GM12878 (cell line): ENCODE measurements around the gene ANO9. TPM values are rescaled to one million over a fixed set of nuclear protein-coding genes. Genes with fewer than 3 reads are reported as not detected.

Source experiments
- ATAC-seq: fragments of 200-7000 bp; cut with Tn5 transposase; 3 replicates; pipeline ENCODE4 v1.9.1; 2020; ENCODE audit warnings: mild to moderate bottlenecking, moderate library complexity
- BruUV-seq: library from RNA; stranded (reverse); fragments of 400-500 nt; replicated peaks from 2 replicates; lab custom pipeline; 2021; lab: Mats Ljungman, UMichigan
- CTCF ChIA-PET: fragments of 300-600 bp; sonication (Branson Sonifier 250); formaldehyde crosslinking; extraction: SDS; loops from one replicate; lab custom pipeline; 2021; ENCODE audit warnings: inconsistent platforms; lab: Yijun Ruan, JAX
- POLR2A ChIA-PET: fragments of 350-600 bp; formaldehyde crosslinking; extraction: SDS; loops from one replicate; lab custom pipeline; 2021; ENCODE audit warnings: inconsistent platforms; lab: Charles Lee
- RAD21 ChIA-PET: fragments of 300-600 bp; sonication (Branson Sonifier 250); formaldehyde crosslinking; loops from one replicate; lab custom pipeline; 2023; ENCODE audit warnings: antibody characterized with exemption; ENCODE audit not compliant: unreplicated experiment; lab: Charles Lee
- SMC1A ChIA-PET: fragments of 300-600 bp; sonication (Branson Sonifier 250); formaldehyde crosslinking; loops from one replicate; lab custom pipeline; 2023; ENCODE audit not compliant: unreplicated experiment, uncharacterized antibody; lab: Charles Lee
- DNase-seq: peaks from one replicate; pipeline ENCODE4 v3.0.0-alpha.2; 2011; ENCODE audit warnings: low read depth, low spot score
- FAIRE-seq: peaks from 3 replicates; lab custom pipeline; 2011; peaks lifted over from hg19 to GRCh38; lab: Jason Lieb, UNC
- H2AFZ ChIP-seq: 2 replicates; pipeline ENCODE4 v1.6.0; 2011; ENCODE audit warnings: low read depth, low read length, control low read depth; ENCODE audit not compliant: control insufficient read depth
- H3K27ac ChIP-seq: 2 replicates; pipeline ENCODE4 v1.5.1; 2011; ENCODE audit warnings: control low read depth; ENCODE audit not compliant: control insufficient read depth, insufficient read depth
- H3K27me3 ChIP-seq, 2 experiments: replicated peaks in 1 of 2; 2 replicates each; pipeline versions ENCODE4 v1.6.0 to v1.6.1; 2011; ENCODE audit warnings: low read length in 1 of 2; ENCODE audit not compliant: control insufficient read depth in 2 of 2, insufficient read depth in 2 of 2
- H3K36me3 ChIP-seq, 2 experiments: 2 replicates each; pipeline ENCODE4 v1.5.1; 2011; ENCODE audit warnings: low read length in 1 of 2; ENCODE audit not compliant: control insufficient read depth in 2 of 2, insufficient read depth in 2 of 2
- H3K4me1 ChIP-seq: 2 replicates; pipeline ENCODE4 v1.6.1; 2011; ENCODE audit warnings: mild to moderate bottlenecking, low read length, moderate library complexity, mixed read lengths; ENCODE audit not compliant: control insufficient read depth, insufficient read depth
- H3K4me2 ChIP-seq: 2 replicates; pipeline ENCODE4 v1.6.0; 2011; ENCODE audit warnings: control low read depth; ENCODE audit not compliant: control insufficient read depth, insufficient read depth
- H3K4me3 ChIP-seq: fragments of 200-600 bp; sonication (generic); 2 replicates; pipeline ENCODE4 v1.5.1; 2016
- H3K79me2 ChIP-seq: 2 replicates; pipeline ENCODE4 v1.6.0; 2011; ENCODE audit warnings: low read length; ENCODE audit not compliant: control insufficient read depth, insufficient read depth
- H3K9ac ChIP-seq: 2 replicates; pipeline ENCODE4 v1.8.0; 2011; ENCODE audit warnings: low read length, control low read depth, mixed read lengths; ENCODE audit not compliant: control insufficient read depth, insufficient read depth
- H3K9me3 ChIP-seq: replicated peaks from 3 replicates; pipeline ENCODE4 v1.5.1; 2011; ENCODE audit warnings: mild to moderate bottlenecking, low read length; ENCODE audit not compliant: control insufficient read depth, insufficient read depth
- H4K20me1 ChIP-seq: 2 replicates; pipeline ENCODE4 v1.6.0; 2011; ENCODE audit not compliant: control insufficient read depth, insufficient read depth
- BACH1 ChIP-seq: fragments of 450-650 bp; IDR thresholded peaks from 2 replicates; pipeline ENCODE4 v1.6.1; 2017; ENCODE audit warnings: mild to moderate bottlenecking, borderline replicate concordance
- IKZF2 ChIP-seq, 2 experiments: fragments of 450-650 bp; IDR thresholded peaks; 2 replicates each; pipeline ENCODE4 v1.6.1; 2017; ENCODE audit warnings: mild to moderate bottlenecking in 2 of 2, moderate library complexity in 2 of 2
- IRF5 ChIP-seq: fragments of 450-650 bp; IDR thresholded peaks from 2 replicates; pipeline ENCODE4 v1.6.1; 2017; ENCODE audit warnings: borderline replicate concordance
- LARP7 ChIP-seq: fragments of 450-650 bp; IDR thresholded peaks from 2 replicates; pipeline ENCODE4 v1.6.1; 2017; ENCODE audit warnings: mild to moderate bottlenecking
- PAX5 ChIP-seq: IDR thresholded peaks from 2 replicates; pipeline ENCODE4 v1.6.1; 2011; ENCODE audit warnings: low read depth, low read length, borderline replicate concordance
- PRDM15 ChIP-seq: fragments of 450-650 bp; formaldehyde crosslinking; IDR thresholded peaks from 2 replicates; pipeline ENCODE4 v1.4.0; 2020; ENCODE audit warnings: mild to moderate bottlenecking, moderate library complexity
- SIX5 ChIP-seq: IDR thresholded peaks from 2 replicates; pipeline ENCODE4 v1.6.1; 2011; ENCODE audit warnings: mild to moderate bottlenecking, low read depth, low read length, moderate library complexity; ENCODE audit not compliant: severe bottlenecking
- TCF3 ChIP-seq: IDR thresholded peaks from 2 replicates; pipeline ENCODE4 v1.6.1; 2012; ENCODE audit warnings: low read depth, mild to moderate bottlenecking, low read length, borderline replicate concordance; ENCODE audit not compliant: insufficient read depth
- WGBS: methylation state at CpG from one replicate; pipeline ENCODE4 v1.1.6; 2016; ENCODE audit warnings: low lambda C conversion rate; ENCODE audit not compliant: insufficient replicate concordance, insufficient coverage; ENCODE audit errors: missing lambda C conversion rate; 5-methylcytosine and 5-hydroxymethylcytosine counted together
- in situ Hi-C: fragments of 300-500 bp; cut with MboI; formaldehyde crosslinking; loops from 9 replicates; pipeline ENCODE4 v1.14.3; 2018; ENCODE audit warnings: mixed read lengths
- intact Hi-C: fragments of 100-400 bp; cut with micrococcal nuclease; formaldehyde crosslinking; loops from one replicate; pipeline ENCODE4 v1.14.2; 2022; ENCODE audit not compliant: unreplicated experiment
- polyA plus RNA-seq, 11 experiments: library from polyadenylated mRNA; depleted of rRNA in 4 of 11; unstranded in 6 of 11; stranded (reverse) in 5 of 11; fragments of >200 nt; fragmentation: Nextera tagmentation in 4 of 11; fragmentation: Illumina TruSeq in 1 of 11; extraction: Ambion mirVana in 4 of 11; extraction: Trizol in 1 of 11; gene quantifications; 1 replicate in 1 of 11; 2 replicates in 10 of 11; pipeline versions ENCODE4 v1.2.1 to v1.2.3, GENCODE V29; 2011 to 2016; ENCODE audit warnings: inconsistent platforms in 2 of 11, missing spikeins in 2 of 11, low read depth in 1 of 11
- total RNA-seq, 4 experiments: library from RNA; depleted of rRNA in 3 of 4; stranded (reverse); fragments of >200 nt in 3 of 4; fragmentation: Illumina TruSeq in 1 of 4; extraction: Trizol in 1 of 4; gene quantifications; 2 replicates each; pipeline versions ENCODE4 v1.2.1 to v1.2.3, GENCODE V29; 2013 to 2021
- TF ChIP-seq, protein P1 (sequence below): fragments of 450-650 bp; formaldehyde crosslinking; IDR thresholded peaks from 2 replicates; pipeline ENCODE4 v1.4.0; 2022; ENCODE audit warnings: mild to moderate bottlenecking, moderate library complexity
- TF ChIP-seq, protein P2 (sequence below): IDR thresholded peaks from 2 replicates; pipeline ENCODE4 v1.6.1; 2011; ENCODE audit warnings: borderline replicate concordance, low read depth, mild to moderate bottlenecking, moderate library complexity, mixed read lengths, low read length; ENCODE audit not compliant: insufficient read depth; ENCODE audit errors: extremely low read length

The ANO9 gene
- total and polyA plus RNA-seq, 10 of the 15 experiments (the other 5 are each of a cell fraction or from before 2014, with no cell fraction given): 0.21 to 42.3 (median 12.0) TPM

DNA sequence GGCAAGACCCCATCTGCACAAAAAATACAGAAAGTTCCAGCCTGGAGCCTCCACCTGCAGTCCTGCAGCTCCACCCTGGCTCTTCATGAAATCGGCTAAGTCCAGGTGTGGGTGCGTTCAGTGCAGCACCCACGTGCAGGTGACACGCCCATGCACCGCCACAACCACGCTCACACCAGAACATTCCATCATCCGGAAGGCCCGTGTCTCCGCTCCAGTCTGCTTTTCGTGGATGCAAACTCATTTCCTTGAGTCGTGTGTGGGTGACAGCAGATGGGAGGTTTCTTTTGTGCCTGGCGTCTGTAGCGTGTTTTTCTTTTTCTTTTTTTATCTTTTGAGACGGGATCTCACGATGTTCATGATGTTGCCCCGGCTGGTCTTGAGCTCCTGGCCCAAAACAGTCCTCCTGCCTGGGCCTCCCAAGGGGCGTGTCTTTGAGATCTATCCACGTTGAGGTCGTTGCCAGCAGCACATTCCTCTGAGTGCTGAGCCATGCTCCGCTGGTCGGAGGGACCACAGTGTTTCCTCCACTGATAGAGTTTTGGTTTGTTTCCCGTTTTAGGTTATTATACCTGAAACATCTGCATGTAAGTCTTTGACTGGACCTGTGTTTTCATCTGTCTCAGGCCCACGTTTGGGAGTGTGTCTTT is 15.4 kb upstream of the ANO9 start:
- in situ Hi-C loops (no loop called here), intact Hi-C loops (no loop called here)
- POLR2A ChIA-PET: interaction anchor here (1.0 kb wide), 1 partner anchor 16 kb away, joined by 3 read pairs; no protein-coding TSS in a partner anchor
- Histone ChIP-seq H2AFZ (peak overlapping the region; percentile 44; the same call in 1 of the 2 replicates), H3K27ac (peak overlapping the region; percentile 68), H3K79me2 (no peaks in the 10 kb centered on the region; the same call in 1 of the 2 replicates), H3K27me3 (no peaks in the 10 kb centered on the region), H3K36me3 (peaks cover 3 to 6% of the 10 kb centered on the region in 2 experiments), H4K20me1 (no peaks in the 10 kb centered on the region), H3K4me2 (peak overlapping the region; percentile 87), H3K4me3 (peak overlapping the region; percentile 24; the same call in 1 of the 2 replicates), H3K9me3 (no peaks in the 10 kb centered on the region), H3K4me1 (peaks cover 18% of the 10 kb centered on the region), H3K9ac (0 out of 2 replicates have a peak overlapping the region, but pooled peaks have one; percentile 13)
- FAIRE-seq (peak; percentile 89), ATAC-seq (peak; percentile 49), DNase-seq (no peak)
- SMC1A ChIA-PET: interaction anchor here (0.6 kb wide), 1 partner anchor 14 kb away, joined by 3 read pairs; no protein-coding TSS in a partner anchor
- no TSS peak for BruUV-seq
- WGBS: 16% methylated on average over 23 of the region's 23 CpGs
- TF ChIP-seq BACH1 (no peak), IRF5 (no peak), IKZF2 (IDR thresholded peaks at IDR 0.05) (0 out of 4 replicates have a peak, but pooled peaks of 1 of the 2 experiments have one; percentile 0), PAX5 (0 out of 2 replicates have a peak, but pooled peaks have one; percentile 17), PRDM15 (no peak), LARP7 (no peak), SIX5 (no peak), TCF3 (no peak)
- TF ChIP-seq, protein P1, sequence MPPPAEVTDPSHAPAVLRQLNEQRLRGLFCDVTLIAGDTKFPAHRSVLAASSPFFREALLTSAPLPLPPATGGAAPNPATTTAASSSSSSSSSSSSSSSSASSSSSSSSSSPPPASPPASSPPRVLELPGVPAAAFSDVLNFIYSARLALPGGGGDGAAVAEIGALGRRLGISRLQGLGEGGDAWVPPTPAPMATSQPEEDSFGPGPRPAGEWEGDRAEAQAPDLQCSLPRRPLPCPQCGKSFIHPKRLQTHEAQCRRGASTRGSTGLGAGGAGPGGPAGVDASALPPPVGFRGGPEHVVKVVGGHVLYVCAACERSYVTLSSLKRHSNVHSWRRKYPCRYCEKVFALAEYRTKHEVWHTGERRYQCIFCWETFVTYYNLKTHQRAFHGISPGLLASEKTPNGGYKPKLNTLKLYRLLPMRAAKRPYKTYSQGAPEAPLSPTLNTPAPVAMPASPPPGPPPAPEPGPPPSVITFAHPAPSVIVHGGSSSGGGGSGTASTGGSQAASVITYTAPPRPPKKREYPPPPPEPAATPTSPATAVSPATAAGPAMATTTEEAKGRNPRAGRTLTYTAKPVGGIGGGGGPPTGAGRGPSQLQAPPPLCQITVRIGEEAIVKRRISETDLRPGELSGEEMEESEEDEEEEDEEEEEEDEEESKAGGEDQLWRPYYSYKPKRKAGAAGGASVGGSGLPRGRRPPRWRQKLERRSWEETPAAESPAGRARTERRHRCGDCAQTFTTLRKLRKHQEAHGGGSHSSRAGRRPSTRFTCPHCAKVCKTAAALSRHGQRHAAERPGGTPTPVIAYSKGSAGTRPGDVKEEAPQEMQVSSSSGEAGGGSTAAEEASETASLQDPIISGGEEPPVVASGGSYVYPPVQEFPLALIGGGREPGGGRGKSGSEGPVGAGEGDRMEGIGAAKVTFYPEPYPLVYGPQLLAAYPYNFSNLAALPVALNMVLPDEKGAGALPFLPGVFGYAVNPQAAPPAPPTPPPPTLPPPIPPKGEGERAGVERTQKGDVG (CRISPR knock-in tag): 0 out of 2 replicates have a peak, but pooled peaks have one; percentile 11
- TF ChIP-seq, protein P2, sequence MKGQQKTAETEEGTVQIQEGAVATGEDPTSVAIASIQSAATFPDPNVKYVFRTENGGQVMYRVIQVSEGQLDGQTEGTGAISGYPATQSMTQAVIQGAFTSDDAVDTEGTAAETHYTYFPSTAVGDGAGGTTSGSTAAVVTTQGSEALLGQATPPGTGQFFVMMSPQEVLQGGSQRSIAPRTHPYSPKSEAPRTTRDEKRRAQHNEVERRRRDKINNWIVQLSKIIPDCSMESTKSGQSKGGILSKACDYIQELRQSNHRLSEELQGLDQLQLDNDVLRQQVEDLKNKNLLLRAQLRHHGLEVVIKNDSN: peak; percentile 8
- CTCF ChIA-PET: interaction anchor here (0.6 to 2.4 kb wide), 5 partner anchors 9 to 232 kb away, joined by 3 to 9 read pairs (median 4); no protein-coding TSS in a partner anchor
- RAD21 ChIA-PET: no interaction called here
